Placental pericyte (primary cell): ENCODE results near the gene ABCB9. TPM values are rescaled to one million over a fixed set of nuclear protein-coding genes. Genes with fewer than 3 reads are reported as not detected.

Experiments used
- small RNA-seq: library from RNA; depleted of rRNA; stranded (forward); fragments of <200 nt; gene quantifications from one replicate; pipeline ENCODE3, GENCODE V24; 2012; ENCODE audit warnings: low replicate concordance
- total RNA-seq: library from RNA; depleted of rRNA; stranded (reverse); fragments of >200 nt; gene quantifications from 2 replicates; pipeline ENCODE4 v1.2.3, GENCODE V29; 2012

The ABCB9 gene
- 7.0 and 13.7 TPM in 2 replicates for total RNA-seq

GRCh38 chr12:122965851-122966742 lies at the start of gene ABCB9:
Gene ABCB9 (minus strand): TSS chr12:122966463. CDS start chr12:122960235, 6,228 bp downstream.

GRCh38 chr12:122980183-122981035 lies 14.1 kb upstream of the ABCB9 start, which contains the start of gene ARL6IP4:
Gene ARL6IP4 (plus strand): TSS chr12:122980681. CDS start chr12:122981140, 459 bp downstream.

GRCh38 chr12:122974892-122975789 lies 8.9 kb upstream of the ABCB9 start, which contains the start of gene OGFOD2:
Gene OGFOD2 (plus strand): TSS chr12:122975244. CDS start chr12:122975252, 8 bp downstream.

GRCh38 chr12:122895704-122896636 lies 70.3 kb downstream of the ABCB9 start, which contains the start of gene VPS37B:
Gene VPS37B (minus strand): TSS chr12:122896124. CDS start chr12:122896062, 62 bp downstream.

Small RNA genes within 50 kb of the gene (small RNA-seq; reads per million reads assigned to genes)
- gene ARL6IP4 (not detected), gene MIR4304 (not detected)

Other genes with a start within 250 kb of the ABCB9 start
- gene HCAR3, start 249.7 kb downstream of the ABCB9 start, total RNA-seq = 0.14 and 1.8 TPM in 2 replicates
- 0.66 and 0.72 TPM in 2 replicates for gene HCAR1, start 235.6 kb downstream of the ABCB9 start, total RNA-seq
- gene DENR, start 213.6 kb downstream of the ABCB9 start, total RNA-seq = 39.6 and 54.7 TPM in 2 replicates
- gene CCDC62, start 191.9 kb downstream of the ABCB9 start, total RNA-seq = 0.57 and 1.3 TPM in 2 replicates
- 9.6 and 15.6 TPM in 2 replicates for gene HIP1R, start 131.0 kb downstream of the ABCB9 start, total RNA-seq
- gene VPS37B, start 70.3 kb downstream of the ABCB9 start, total RNA-seq = 26.0 and 32.1 TPM in 2 replicates
- gene OGFOD2, start 8.8 kb upstream of the ABCB9 start, total RNA-seq = 12.7 and 17.3 TPM in 2 replicates
- 104 and 175 TPM in 2 replicates for gene ARL6IP4, start 14.2 kb upstream of the ABCB9 start, total RNA-seq
- gene PITPNM2, start 184.6 kb upstream of the ABCB9 start, total RNA-seq = 4.6 and 5.7 TPM in 2 replicates